ENCODE measurements around the gene TPI1.
"Not testable (repeated sequence)": the region's sequence is repeated elsewhere in the genome, so short reads cannot be mapped to it uniquely, and the experiment has no call there.

The TPI1 gene

GRCh38 chr12:6849427-6849826, 17.9 kb upstream of the TPI1 start:
- no peak for DNase-seq

DNA sequence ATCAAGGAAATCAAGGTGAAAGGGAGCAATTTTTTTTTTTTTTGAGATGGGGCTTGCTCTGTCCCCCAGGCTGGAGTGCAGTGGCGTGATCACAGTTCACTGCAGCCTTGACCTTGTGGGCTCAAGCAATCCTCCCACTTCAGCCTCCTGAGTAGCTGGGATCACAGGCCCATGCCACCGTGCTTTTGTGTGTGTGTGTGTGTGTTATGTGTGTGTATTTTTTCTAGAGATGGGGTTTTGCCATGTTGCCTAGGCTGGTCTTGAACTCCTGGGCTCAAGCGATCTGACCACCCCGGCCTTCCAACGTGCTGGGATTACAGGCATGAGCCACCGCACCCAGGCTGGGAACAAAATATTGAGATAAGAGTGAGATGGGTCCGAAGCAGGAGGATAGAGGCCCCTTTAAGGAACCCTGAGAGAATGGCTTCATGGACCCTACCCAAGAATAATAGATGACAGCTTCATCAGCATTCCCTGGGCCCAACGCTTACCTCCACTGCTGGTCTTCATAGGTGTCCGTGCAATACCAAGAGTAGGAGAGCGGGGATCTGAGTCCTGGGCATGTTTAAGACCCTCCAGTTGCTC, 17.3 kb upstream of the TPI1 start:
- DNase-seq: no peak

DNA sequence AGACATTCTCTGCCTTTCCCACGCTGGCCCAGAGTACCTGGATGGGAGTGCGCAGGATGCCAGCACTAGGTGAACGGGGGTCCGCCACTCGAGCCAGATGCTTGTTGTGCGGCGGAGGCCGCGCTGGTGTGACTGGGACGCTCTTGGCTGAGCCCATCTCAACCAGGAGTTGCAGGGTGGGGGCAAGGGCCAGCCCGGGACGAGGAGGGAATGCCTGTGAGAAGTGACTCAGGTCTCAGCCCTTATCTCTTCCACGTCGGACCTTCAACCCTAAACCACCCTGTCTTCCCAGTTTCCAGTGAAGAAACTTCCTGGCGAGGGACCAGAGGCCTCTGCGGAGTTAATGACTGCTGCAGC, 16.6 kb upstream of the TPI1 start:
- DNase-seq: no peak

DNA sequence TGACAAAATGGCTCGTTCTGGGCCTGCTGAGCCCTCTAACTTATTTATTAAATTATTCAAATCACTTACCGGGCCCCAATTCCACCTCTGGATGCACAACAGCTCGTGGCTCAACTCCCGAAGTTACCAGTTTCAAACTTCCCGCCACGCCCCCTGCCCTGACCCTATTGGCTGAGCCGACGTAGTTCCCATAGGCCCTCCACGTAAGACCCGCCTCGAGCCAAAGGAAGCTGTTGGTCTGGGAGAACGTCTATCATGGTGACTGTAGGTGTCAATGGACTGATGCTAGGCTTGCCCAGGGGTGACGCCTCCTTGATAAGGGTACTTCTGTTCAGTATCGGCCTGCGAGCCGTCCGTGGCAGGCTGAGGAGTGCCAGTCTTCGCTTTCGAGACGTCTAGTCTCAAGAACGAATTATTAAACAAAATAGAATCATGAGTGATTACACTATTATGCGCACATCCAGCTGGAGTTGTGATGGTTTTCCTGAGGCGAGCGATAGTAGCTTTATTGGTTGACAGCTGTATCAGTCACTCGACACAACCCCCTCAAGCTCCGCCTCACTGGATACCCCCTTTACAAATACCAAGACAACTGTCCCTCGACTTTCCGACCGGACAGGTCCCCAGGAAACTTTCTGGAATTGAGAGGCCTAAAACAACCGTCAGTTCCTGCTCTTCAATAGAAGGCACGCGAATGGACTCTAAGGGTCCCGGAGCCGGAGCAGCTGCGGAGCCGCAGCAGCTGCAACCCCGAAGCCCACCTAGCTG, 16.0 kb upstream of the TPI1 start, which contains the start of gene CDCA3:
TSS of gene CDCA3 (minus strand) at position 134 of the 768 bp plus-strand sequence. CDS start 334 bp downstream, outside the sequence.
- peak; percentile 94 for DNase-seq

- peak; percentile 90 for DNase-seq
Observed at GRCh38 chr12:6851921-6852650, 15.2 kb upstream of the TPI1 start, which contains the start of gene USP5. Gene USP5, plus strand, starts transcription at chr12:6852150. Its CDS starts 30 bp downstream, at chr12:6852180.

DNA sequence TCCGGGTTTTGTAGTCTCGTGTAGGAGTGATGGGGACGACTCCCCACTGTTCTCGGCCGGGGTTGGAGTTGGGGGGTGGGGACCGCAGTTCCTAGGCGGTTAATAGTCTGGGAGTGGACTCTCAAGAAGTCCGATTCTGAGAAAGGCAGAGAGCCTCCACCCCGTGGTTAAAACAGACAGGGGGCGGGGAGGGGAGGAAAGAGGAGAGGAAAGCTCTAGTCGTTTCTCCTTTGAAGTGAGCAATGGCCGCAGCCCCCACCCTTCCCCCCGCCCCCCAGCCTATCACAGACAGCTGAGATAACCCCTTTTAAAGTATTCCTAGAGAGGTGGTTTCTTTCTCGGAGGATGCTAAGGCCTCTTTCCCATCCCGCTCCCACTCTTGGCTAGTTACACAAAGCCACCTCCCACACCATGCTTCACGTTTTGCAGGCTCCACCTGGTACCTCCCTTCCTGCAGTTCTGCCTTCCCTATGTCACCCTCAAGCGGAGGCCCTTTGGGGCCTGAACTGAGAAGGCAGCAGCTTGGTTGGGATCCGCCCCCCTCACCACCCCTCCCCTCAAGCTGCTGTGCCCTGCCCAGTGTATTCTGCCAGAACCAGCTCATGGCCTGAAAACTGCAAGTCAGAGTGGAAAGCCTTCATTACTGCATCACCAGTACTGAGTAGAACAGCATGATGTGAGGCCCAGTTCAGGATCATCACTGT, 14.5 kb upstream of the TPI1 start:
- peak; percentile 14 for DNase-seq

DNA sequence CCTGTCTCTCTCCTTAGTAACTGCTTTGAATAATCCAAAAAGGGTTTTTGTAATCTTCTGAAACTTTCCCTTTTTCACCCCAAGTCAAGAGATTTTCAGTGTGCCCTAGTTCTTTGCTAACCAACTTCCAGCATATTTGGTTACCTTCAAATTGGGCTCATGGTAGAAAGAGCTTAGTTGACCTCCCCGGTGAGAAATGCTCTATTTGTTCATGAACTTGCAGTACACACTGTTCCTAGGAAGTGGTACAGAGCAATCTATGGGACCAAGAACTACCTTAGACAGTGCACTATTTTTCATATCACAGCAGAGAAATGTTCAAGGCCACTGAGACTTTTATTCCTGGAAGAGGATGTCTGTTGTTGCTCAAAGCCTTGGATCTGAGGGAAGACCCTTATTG, 13.7 kb upstream of the TPI1 start:
- DNase-seq: no peak

DNA sequence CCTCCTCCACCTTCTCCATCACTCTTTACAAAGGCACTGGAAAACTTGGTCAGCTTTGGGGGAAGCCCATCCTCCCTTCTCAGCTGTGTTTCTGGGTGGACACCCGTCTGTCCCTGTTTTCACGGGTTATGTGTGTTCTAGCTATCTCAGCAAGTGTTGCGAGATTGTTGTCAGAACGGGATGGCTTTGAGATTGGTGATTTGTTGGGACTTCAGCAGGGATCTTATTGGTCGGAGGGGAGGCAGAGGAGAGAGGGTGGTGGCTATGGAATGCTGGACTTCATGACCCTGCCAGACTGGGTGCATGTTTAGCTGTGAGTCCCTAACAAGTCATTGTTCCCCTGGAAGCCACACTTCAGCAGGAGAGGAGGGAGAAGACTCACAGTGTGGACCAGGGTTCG, 13.3 kb upstream of the TPI1 start:
- no peak for DNase-seq

GRCh38 chr12:6855322-6855721, 12.0 kb upstream of the TPI1 start:
- no peak for DNase-seq

DNA sequence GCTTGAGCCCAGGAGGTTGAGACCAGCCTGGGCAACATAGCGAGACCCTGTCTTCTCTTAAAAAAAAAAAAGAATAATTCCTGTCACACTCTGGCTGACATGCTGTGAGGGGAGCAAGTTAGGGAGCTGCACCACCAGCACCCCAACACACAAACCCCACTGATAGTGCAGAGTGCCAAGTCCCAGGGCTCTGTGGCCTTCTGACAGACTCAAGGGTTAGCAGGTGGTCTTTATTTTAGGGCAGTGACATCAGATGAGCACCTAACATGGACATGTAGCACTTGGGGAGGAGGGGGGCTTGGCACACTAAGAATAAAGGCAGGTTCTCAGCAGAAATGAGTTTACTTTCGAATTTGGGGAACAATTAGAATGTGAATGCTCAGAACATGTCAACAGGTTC, 8.5 kb upstream of the TPI1 start:
- no peak for DNase-seq

DNA sequence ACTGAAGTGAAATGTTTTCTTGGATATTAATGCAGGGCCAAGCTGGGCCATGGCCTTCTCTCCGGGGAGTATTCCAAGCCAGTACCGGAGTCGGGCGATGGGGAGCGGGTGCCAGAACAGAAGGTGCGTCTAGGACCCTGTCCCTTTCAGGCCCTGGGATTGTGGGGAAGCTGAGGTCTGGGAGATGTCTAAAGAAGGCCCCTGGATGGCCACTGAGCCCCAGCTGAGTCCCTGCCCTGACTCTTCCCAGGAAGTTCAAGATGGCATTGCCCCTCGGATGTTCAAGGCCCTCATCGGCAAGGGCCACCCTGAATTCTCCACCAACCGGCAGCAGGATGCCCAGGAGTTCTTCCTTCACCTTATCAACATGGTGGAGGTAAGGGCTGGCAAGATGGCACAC, 7.2 kb upstream of the TPI1 start:
- no peak for DNase-seq

- no peak for DNase-seq
Observed at GRCh38 chr12:6860942-6861341, 6.4 kb upstream of the TPI1 start.

- no peak for DNase-seq
Observed at GRCh38 chr12:6861391-6861790, 5.9 kb upstream of the TPI1 start.

DNA sequence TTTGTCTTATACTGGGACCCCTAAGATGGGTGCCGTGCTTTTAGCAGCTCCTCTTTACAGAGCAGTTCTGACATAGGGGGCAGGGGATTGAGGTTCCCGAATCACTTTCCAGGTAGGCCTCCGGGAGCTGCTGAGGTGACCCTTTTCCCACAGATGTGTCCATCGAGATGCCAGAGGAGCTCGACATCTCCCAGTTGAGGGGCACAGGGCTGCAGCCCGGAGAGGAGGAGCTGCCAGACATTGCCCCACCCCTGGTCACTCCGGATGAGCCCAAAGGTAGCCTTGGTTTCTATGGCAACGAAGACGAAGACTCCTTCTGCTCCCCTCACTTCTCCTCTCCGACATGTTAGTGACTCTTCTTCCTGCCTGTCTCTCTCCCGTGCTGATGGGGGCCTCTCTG, 4.3 kb upstream of the TPI1 start:
- no peak for DNase-seq

DNA sequence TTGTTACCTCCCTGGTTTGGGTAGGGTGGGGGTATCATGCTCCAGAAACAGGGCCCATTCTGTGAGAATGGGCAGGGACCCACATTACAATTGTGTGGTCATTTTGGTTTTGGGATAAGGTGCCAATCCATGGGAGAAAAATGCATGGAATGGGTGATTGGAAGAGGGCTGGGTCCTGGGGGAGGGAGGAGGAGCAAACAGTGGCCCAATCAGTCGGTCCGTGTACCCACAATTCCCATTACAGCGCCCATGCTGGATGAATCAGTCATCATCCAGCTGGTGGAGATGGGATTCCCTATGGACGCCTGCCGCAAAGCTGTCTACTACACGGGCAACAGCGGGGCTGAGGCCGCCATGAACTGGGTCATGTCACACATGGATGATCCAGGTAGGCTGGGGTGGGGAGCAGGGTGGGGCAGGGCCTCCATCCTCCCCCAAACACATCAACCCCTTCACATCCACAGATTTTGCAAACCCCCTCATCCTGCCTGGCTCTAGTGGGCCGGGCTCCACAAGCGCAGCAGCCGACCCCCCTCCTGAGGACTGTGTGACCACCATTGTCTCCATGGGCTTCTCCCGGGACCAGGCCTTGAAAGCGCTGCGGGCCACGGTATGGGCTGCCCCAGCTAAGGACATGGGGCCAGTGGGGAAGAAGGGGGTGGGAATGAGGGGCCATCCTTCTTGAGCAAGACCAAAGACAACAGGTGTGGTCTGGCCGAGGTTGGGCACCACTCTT, 3.6 kb upstream of the TPI1 start:
- DNase-seq: no peak

DNA sequence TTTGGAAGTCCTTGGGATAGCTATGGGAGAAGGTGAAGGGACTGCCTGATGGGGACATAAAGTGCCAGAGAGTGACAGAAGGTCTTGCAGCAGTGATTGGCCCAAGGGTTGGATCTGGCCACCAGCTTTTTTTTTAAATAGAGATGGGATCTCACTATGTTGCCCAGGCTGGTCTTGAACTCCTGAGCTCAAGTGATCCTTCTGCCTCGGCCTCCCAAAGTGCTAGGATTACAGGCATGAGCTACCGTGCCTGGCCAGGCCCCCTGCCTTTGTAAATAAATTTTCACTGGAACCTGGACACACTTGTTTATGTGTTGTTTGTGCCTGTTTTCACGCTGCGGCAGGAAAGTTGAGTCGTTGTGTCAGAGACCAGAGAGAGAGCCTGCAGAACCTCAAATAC, 2.0 kb upstream of the TPI1 start:
- DNase-seq: not testable (repeated sequence)

GRCh38 chr12:6866163-6866919, 990 bp upstream of the TPI1 start:
- no peak for DNase-seq

- no peak for DNase-seq
Observed at GRCh38 chr12:6866920-6867412, 365 bp upstream of the TPI1 start.

GRCh38 chr12:6868211-6869048, 1.1 kb downstream of the TPI1 start:
- DNase-seq: no peak

Data from NCI-H510A treated with DMSO at 0.1 percent for 48 hours (cell line).